H1 (cell line): ENCODE measurements around the gene VOPP1. TPM values are rescaled to one million over a fixed set of nuclear protein-coding genes. Genes with fewer than 3 reads are reported as not detected.

Experiments
- CTCF ChIA-PET: fragments of 300-600 bp; sonication (Branson Sonifier 250); formaldehyde crosslinking; loops from one replicate; lab custom pipeline; 2021; ENCODE audit not compliant: partially characterized antibody; lab: Charles Lee
- POLR2A ChIA-PET: fragments of 300-600 bp; sonication (Branson Sonifier 250); formaldehyde crosslinking; loops from one replicate; lab custom pipeline; 2021; ENCODE audit warnings: inconsistent platforms; ENCODE audit not compliant: partially characterized antibody; lab: Charles Lee
- DNase-seq, 2 experiments: peaks; one replicate each; pipeline versions ENCODE4 v3.0.0 to v3.0.0-alpha.2; 2010 to 2022; ENCODE audit warnings: low spot score in 2 of 2, low read depth in 1 of 2, mixed read lengths in 1 of 2
- FAIRE-seq: peaks from 2 replicates; lab custom pipeline; 2011; peaks lifted over from hg19 to GRCh38; lab: Jason Lieb, UNC
- H2AFZ ChIP-seq: 2 replicates; pipeline ENCODE4 v1.8.1; 2012; ENCODE audit warnings: low read length, inconsistent platforms
- H2AK5ac ChIP-seq: 2 replicates; pipeline ENCODE4 v1.6.1; 2013; ENCODE audit warnings: low read depth, low read length
- H2BK120ac ChIP-seq: replicated peaks from 2 replicates; pipeline ENCODE3; 2013; ENCODE audit warnings: low read depth, low read length, inconsistent platforms
- H2BK12ac ChIP-seq: 2 replicates; pipeline ENCODE4 v1.6.1; 2013; ENCODE audit warnings: low read depth, low read length
- H2BK15ac ChIP-seq: 2 replicates; pipeline ENCODE4 v1.6.1; 2013; ENCODE audit warnings: low read length
- H2BK20ac ChIP-seq: 2 replicates; pipeline ENCODE4 v1.6.1; 2013; ENCODE audit warnings: low read length
- H2BK5ac ChIP-seq: 2 replicates; pipeline ENCODE4 v1.6.1; 2013; ENCODE audit warnings: low read depth, low read length
- H3K14ac ChIP-seq: 2 replicates; pipeline ENCODE4 v1.6.1; 2013; ENCODE audit warnings: inconsistent platforms; ENCODE audit not compliant: insufficient read length
- H3K18ac ChIP-seq: 2 replicates; pipeline ENCODE4 v1.6.1; 2013; ENCODE audit warnings: low read length; ENCODE audit errors: extremely low read depth
- H3K23ac ChIP-seq: 2 replicates; pipeline ENCODE4 v1.6.1; 2013; ENCODE audit warnings: inconsistent platforms; ENCODE audit not compliant: insufficient read length
- H3K23me2 ChIP-seq: 2 replicates; pipeline ENCODE4 v1.6.1; 2013; ENCODE audit warnings: low read depth, low read length
- H3K27ac ChIP-seq: 2 replicates; pipeline ENCODE4 v1.6.1; 2011; ENCODE audit warnings: low read depth, low read length, inconsistent platforms
- H3K27me3 ChIP-seq, 4 experiments: replicated peaks in 1 of 4; 1 replicate in 1 of 4; 2 replicates in 3 of 4; pipeline versions ENCODE4 v1.6.1 to v1.8.1; 2011 to 2013; ENCODE audit warnings: low read length in 3 of 4, mild to moderate bottlenecking in 3 of 4, inconsistent platforms in 2 of 4, mixed read lengths in 2 of 4, moderate library complexity in 1 of 4; ENCODE audit not compliant: control insufficient read depth in 3 of 4, insufficient read depth in 3 of 4; ENCODE audit errors: extremely low read depth in 1 of 4
- H3K36me3 ChIP-seq, 4 experiments: 2 replicates each; pipeline versions ENCODE4 v1.6.1 to v1.8.1; 2011 to 2013; ENCODE audit warnings: mild to moderate bottlenecking in 4 of 4, low read length in 3 of 4, moderate library complexity in 2 of 4, control low read depth in 1 of 4, inconsistent platforms in 1 of 4; ENCODE audit not compliant: insufficient read depth in 4 of 4, control insufficient read depth in 2 of 4
- H3K4ac ChIP-seq: replicated peaks from 2 replicates; pipeline ENCODE3; 2013; ENCODE audit warnings: low read length, low read depth, mixed read lengths, inconsistent platforms; ENCODE audit not compliant: insufficient read length
- H3K4me1 ChIP-seq, 4 experiments: replicated peaks in 1 of 4; 1 replicate in 1 of 4; 2 replicates in 3 of 4; pipeline versions ENCODE4 v1.6.1 to v1.8.1; 2011 to 2013; ENCODE audit warnings: low read length in 3 of 4, inconsistent platforms in 2 of 4, mixed read lengths in 1 of 4; ENCODE audit not compliant: insufficient read depth in 4 of 4, control insufficient read depth in 3 of 4
- H3K4me2 ChIP-seq, 2 experiments: 2 replicates each; pipeline versions ENCODE4 v1.6.1 to v1.8.1; 2011 to 2013; ENCODE audit warnings: low read depth in 2 of 2, low read length in 2 of 2, control low read depth in 1 of 2, inconsistent platforms in 1 of 2, mild to moderate bottlenecking in 1 of 2; ENCODE audit not compliant: insufficient read depth in 1 of 2
- H3K4me3 ChIP-seq, 4 experiments: fragments of 200-600, 300-600 bp in 1 of 4; sonication (generic), shearing (Covaris generic), sonication (Bioruptor Twin) in 1 of 4; 2 replicates each; pipeline versions ENCODE4 v1.5.1 to v1.8.1; 2011 to 2016; ENCODE audit warnings: low read length in 4 of 4, low read depth in 3 of 4, control low read depth in 2 of 4, inconsistent platforms in 2 of 4, mild to moderate bottlenecking in 2 of 4, mixed read lengths in 1 of 4, moderate library complexity in 1 of 4; ENCODE audit not compliant: insufficient read depth in 2 of 4; ENCODE audit errors: extremely low read depth in 1 of 4
- H3K56ac ChIP-seq: replicated peaks from 2 replicates; pipeline ENCODE3; 2013; ENCODE audit warnings: low read depth, mild to moderate bottlenecking, mixed read lengths, low read length, inconsistent platforms; ENCODE audit not compliant: insufficient read length
- H3K79me1 ChIP-seq: 2 replicates; pipeline ENCODE4 v1.6.1; 2013; ENCODE audit warnings: low read depth, low read length, control low read depth
- H3K79me2 ChIP-seq, 2 experiments: 2 replicates each; pipeline versions ENCODE4 v1.6.1 to v1.8.1; 2012 to 2013; ENCODE audit warnings: low read length in 2 of 2, mild to moderate bottlenecking in 2 of 2, inconsistent platforms in 1 of 2; ENCODE audit not compliant: insufficient read depth in 2 of 2, control insufficient read depth in 1 of 2
- H3K9ac ChIP-seq, 4 experiments: replicated peaks in 1 of 4; 1 replicate in 1 of 4; 2 replicates in 3 of 4; pipeline versions ENCODE4 v1.6.1 to v1.8.1; 2011 to 2013; ENCODE audit warnings: low read depth in 3 of 4, low read length in 3 of 4, control low read depth in 2 of 4, mild to moderate bottlenecking in 2 of 4, moderate library complexity in 2 of 4, inconsistent platforms in 1 of 4; ENCODE audit errors: extremely low read depth in 1 of 4
- H3K9me3 ChIP-seq, 2 experiments: 2 replicates each; pipeline versions ENCODE4 v1.6.1 to v1.8.1; 2012 to 2013; ENCODE audit warnings: mild to moderate bottlenecking in 2 of 2, moderate library complexity in 2 of 2, control low read depth in 1 of 2, inconsistent platforms in 1 of 2, low read depth in 1 of 2, low read length in 1 of 2, mixed read lengths in 1 of 2; ENCODE audit not compliant: insufficient read depth in 2 of 2
- H4K20me1 ChIP-seq, 2 experiments: replicated peaks in 1 of 2; 2 replicates each; pipeline versions ENCODE3 to v1.8.1; 2011 to 2013; ENCODE audit warnings: inconsistent platforms in 2 of 2, low read length in 2 of 2, mild to moderate bottlenecking in 1 of 2; ENCODE audit not compliant: insufficient read depth in 2 of 2, control insufficient read depth in 1 of 2
- H4K5ac ChIP-seq: 2 replicates; pipeline ENCODE4 v1.6.1; 2013; ENCODE audit warnings: low read length, low read depth, mixed read lengths, inconsistent platforms; ENCODE audit not compliant: insufficient read length
- H4K8ac ChIP-seq: 2 replicates; pipeline ENCODE4 v1.8.0; 2013; ENCODE audit warnings: mild to moderate bottlenecking, moderate library complexity, low read length, inconsistent platforms; ENCODE audit not compliant: insufficient read depth; ENCODE audit errors: extremely low read depth
- H4K91ac ChIP-seq: replicated peaks from 2 replicates; pipeline ENCODE3; 2013; ENCODE audit warnings: low read length, mixed read lengths, inconsistent platforms; ENCODE audit not compliant: insufficient read length
- ATF2 ChIP-seq: IDR thresholded peaks from 2 replicates; pipeline ENCODE4 v1.6.1; 2012; ENCODE audit warnings: low read length, inconsistent platforms
- CBX8 ChIP-seq: fragments of 300-800, 300-1000 bp; sonication (generic); IDR thresholded peaks from 2 replicates; pipeline ENCODE4 v1.7.1; 2016; ENCODE audit warnings: low read depth, low read length, borderline replicate concordance
- CEBPB ChIP-seq: IDR thresholded peaks from 2 replicates; pipeline ENCODE4 v1.6.1; 2012; ENCODE audit warnings: low read depth, low read length
- SP1 ChIP-seq: IDR thresholded peaks from 2 replicates; pipeline ENCODE4 v1.6.1; 2011; ENCODE audit warnings: low read depth, low read length
- SUZ12 ChIP-seq: fragments of 200-600 bp; sonication (generic); IDR thresholded peaks from 2 replicates; pipeline ENCODE4 v1.6.1; 2012; ENCODE audit warnings: mild to moderate bottlenecking, inconsistent platforms, low read length, moderate library complexity, mixed read lengths
- WGBS, 2 experiments: shearing (Covaris generic) in 1 of 2; methylation state at CpG; one replicate each; pipeline versions ENCODE4 v1.1.6 to v1.1.7; 2013 to 2015; ENCODE audit warnings: low lambda C conversion rate in 2 of 2, mixed read lengths in 2 of 2, inconsistent platforms in 1 of 2, low coverage in 1 of 2, missing lambda C conversion rate in 1 of 2; ENCODE audit not compliant: insufficient replicate concordance in 2 of 2, insufficient coverage in 1 of 2, insufficient read length in 1 of 2; ENCODE audit errors: extremely low coverage in 1 of 2, missing lambda C conversion rate in 1 of 2; 5-methylcytosine and 5-hydroxymethylcytosine counted together
- polyA plus RNA-seq, 7 experiments: library from polyadenylated mRNA; depleted of rRNA in 3 of 7; stranded (reverse) in 5 of 7; unstranded in 2 of 7; fragments of >200 nt in 5 of 7; fragments of 200-250 nt in 2 of 7; gene quantifications; 1 replicate in 5 of 7; 2 replicates in 1 of 7; 4 replicates in 1 of 7; pipeline versions ENCODE4 v1.2.1 to v1.2.3, GENCODE V29; 2011 to 2013; ENCODE audit warnings: missing spikeins in 2 of 7, mixed read lengths in 2 of 7
- total RNA-seq: library from RNA; stranded (reverse); fragmentation: NEBNext Ultra II Directional; extraction: Animal tissue kit (Norgen Biotek cat#: 25700); gene quantifications from 2 replicates; pipeline ENCODE4 v1.2.1, GENCODE V29; 2021

VOPP1 gene
- total and polyA plus RNA-seq, 2 of the 8 experiments (the other 6 are each of a cell fraction or from before 2014, with no cell fraction given): 44.7 to 83.0 TPM

- Histone ChIP-seq H4K5ac (no peak overlapping the region), H3K23ac (no peak overlapping the region), H3K79me2 (peaks cover 0 to 86% of the 10 kb centered on the region in 2 experiments; a peak in 3 of 4 replicates), H3K14ac (no peak overlapping the region), H3K9me3 (no peaks in the 10 kb centered on the region), H3K56ac (no peak overlapping the region), H3K4ac (no peak overlapping the region), H2BK120ac (no peak overlapping the region), H3K27me3 (no peaks in the 10 kb centered on the region), H3K36me3 (no peaks in the 10 kb centered on the region), H3K9ac (no peak overlapping the region), H2AK5ac (no peak overlapping the region), H2BK20ac (no peak overlapping the region), H4K91ac (no peak overlapping the region), H3K4me1 (peaks cover 2 to 12% (median 11%) of the 10 kb centered on the region in 4 experiments), H3K18ac (no peak overlapping the region), H4K8ac (no peak overlapping the region), H2AFZ (no peak overlapping the region), H3K27ac (no peak overlapping the region), H2BK12ac (no peak overlapping the region), H2BK5ac (no peak overlapping the region), H2BK15ac (no peak overlapping the region), H3K23me2 (no peaks in the 10 kb centered on the region), H3K4me2 (no peak overlapping the region), H4K20me1 (peaks cover 8 to 19% of the 10 kb centered on the region in 2 experiments), H3K79me1 (peaks cover 18% of the 10 kb centered on the region), H3K4me3 (no peak overlapping the region)
- 96% methylated on average over 5 of the region's 5 CpGs; no CpG with 5 or more reads in 1 of the 2 experiments for WGBS, 2 experiments
- DNase-seq (no peak), FAIRE-seq (no peak)
- POLR2A ChIA-PET: no interaction called here
- CTCF ChIA-PET: no interaction called here
- no peak for TF ChIP-seq SUZ12
- no peak for TF ChIP-seq CBX8
- no peak for TF ChIP-seq SP1
- no peak for TF ChIP-seq CEBPB
- no peak for TF ChIP-seq ATF2
Observed at GRCh38 chr7:55531536-55531935, 40.8 kb downstream of the VOPP1 start.
